GM18517 (cell line): Measurements from ENCODE around the gene ATF7.
"Not testable (repeated sequence)": the region's sequence is repeated elsewhere in the genome, so short reads cannot be mapped to it uniquely, and the experiment has no call there.

Experiments
- ATAC-seq: cut with Tn5 transposase; IDR thresholded peaks from one replicate; pipeline ENCODE4 v1.9.1; 2021; ENCODE audit warnings: mild to moderate bottlenecking, moderate library complexity; ENCODE audit not compliant: unreplicated experiment

Gene ATF7

DNA sequence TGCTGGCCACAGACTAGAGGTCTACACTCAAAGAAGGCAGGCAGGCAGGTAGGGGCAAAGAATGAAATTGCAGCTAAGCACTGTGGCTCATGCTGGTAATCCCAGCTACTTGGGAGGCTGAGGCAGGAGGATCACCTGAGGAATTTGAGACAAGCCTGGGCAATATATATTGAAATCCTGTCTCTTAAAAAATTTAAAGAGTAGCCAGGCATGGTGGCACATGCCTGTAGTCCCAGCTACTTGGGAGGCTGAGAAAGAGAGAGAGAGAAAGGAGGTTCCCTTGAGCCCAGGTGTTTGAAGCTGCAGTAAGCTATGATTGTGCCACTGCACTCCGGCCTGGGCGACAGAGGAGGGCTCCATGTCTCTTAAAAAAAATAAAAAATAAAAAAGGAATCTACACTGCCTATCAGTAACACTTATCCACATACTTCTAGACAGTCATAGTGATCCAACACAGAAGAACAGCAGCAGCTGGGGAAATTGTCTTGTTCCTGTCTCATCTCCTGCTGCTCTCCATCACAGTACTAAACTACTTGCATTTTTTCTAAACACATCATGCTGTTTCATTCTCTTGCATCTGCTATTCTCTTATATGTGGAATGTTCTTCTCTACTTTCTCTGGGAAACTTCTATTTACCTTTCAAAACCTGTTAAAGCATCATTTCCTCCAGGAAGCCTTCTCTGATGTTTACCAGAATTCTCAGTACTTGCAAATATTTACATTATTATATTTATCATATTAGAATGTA lies 57.2 kb downstream of the ATF7 start:
- ATAC-seq: no peak

DNA sequence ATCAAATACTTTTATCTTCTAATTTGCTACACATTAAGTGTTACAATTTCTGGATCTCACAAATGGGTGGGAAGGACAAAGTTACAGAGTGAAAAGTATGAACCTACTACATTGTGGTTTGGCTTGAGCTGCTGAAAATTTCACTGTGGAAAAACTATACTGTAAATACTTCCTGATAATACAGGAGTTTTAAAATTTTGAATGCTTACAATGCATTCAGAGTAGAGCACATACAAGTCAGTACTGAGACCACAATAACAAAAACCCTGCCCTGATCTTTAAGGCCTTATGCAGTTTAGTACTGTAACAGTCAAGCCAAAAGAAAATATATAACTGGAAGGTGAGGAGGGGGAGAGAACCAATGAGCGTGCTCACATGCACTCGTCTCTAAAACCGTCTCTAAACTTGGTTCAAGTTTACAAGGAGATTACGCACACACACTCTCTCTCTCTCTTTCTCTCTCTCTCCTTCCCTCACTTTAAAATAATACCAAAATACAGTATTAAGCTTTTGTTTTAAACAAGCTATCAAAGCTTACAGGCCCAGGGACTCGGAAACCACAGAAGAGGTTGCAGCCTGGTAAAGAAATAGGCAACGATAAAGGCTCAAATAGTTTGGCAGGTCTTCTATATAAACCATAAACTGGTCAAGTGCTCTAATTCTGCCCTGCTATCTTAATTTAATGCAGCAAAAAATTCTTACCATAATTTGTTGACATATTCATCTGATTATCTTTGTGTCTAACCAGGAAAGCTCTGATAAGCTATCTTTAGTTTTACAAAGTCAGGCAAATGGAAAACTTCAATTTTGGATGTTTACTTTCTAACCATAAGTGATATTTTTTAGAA lies 58.0 kb downstream of the ATF7 start:
- no peak for ATAC-seq

DNA sequence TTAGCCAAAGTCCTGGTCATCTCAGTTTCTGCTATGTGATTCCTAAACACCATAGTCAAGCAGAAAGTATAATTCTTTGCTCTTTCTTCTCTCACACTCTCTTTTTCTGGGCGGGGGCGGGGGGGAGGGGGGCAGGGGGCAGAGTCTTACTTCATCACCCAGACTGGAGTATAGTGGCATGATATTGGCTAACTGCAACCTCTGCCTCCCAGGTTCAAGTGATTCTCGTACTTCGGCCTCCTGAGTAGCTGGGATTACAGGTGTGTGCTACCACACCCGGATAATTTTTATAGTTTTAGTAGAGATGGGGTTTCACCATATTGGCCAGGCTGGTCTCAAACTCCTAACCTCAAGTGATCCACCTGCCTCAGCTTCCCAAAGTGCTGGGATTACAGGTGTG lies 60.8 kb downstream of the ATF7 start:
- not testable (repeated sequence) for ATAC-seq

DNA sequence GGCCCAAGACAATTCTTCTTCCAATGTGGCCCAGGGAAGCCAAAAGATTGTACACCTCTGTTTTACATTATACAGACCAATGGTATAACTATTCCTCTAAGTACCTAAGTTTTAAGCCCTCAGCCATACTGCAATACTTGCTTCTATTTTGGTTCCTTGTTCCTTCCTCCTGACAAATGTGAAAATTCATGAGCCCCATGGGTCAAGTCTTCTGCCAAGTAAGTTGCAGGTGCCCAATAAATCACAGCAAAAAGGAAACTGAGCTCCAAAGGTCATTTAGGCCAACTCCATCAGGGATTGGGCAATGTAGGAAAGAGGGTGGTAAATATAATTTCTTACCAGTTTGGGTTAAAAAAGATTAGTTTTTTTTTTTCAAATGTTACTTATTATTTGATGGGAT lies 61.2 kb downstream of the ATF7 start:
- no peak for ATAC-seq

DNA sequence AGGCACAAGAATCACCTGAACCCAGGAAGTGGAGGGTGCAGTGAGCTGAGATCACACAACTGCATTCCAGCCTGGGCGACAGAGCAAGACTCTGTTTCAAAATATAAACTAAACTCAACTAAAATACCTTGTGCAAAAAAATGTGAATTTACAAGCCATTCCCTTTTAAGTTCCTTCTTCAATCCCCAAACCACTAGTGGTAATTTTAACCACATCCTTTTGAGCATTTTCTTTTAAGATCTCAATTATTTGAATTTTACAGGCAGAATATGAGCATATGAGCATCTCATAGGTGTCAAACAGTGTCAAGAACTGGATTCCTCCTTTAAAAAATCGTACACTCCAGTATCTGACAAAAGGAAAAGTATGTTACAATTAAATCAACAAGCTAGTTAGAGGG lies 61.9 kb downstream of the ATF7 start:
- no peak for ATAC-seq

DNA sequence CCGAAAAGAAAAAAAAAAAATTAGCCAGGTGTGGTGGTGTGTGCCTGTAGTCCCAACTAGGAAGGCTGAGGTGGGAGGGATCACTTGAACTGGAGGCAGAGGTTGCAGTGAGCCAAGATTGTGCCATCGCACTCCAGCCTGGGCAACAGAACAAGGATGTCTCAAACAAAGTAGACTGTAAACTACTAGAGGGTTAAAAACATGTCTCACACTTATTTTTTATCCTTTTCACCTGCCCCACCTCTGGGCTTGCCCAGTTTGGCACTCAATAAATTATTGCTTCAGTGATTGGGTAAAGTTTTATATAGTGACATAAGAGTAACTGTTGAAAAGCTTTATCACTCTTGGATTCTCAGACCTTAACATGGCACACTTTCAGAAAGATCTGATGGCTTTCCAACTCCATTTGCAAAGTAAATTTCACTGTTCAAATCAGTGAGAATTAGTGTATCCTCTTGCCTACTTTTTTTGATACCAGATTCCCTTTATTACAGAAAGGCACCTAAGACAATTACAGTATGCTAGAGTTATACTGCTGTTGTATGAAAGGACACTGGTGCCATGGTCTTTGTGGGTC lies 62.6 kb downstream of the ATF7 start:
- no peak for ATAC-seq

DNA sequence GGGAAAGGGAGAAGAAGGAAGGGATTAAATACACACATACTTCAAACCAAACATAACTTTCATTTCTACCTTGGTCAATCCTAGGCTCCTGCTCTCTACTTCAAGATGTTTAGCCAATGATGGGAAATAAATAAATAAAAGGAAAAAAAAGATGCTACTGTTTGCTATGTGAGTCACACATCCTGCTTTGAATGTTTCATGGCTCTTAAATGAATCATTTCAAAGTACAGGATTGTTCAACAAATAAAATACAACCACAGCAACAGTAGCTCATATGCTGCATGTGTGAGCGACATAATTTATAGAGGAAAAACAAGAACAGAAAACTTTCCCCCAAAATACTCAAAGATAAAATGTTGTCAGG lies 64.6 kb downstream of the ATF7 start:
- no peak for ATAC-seq

DNA sequence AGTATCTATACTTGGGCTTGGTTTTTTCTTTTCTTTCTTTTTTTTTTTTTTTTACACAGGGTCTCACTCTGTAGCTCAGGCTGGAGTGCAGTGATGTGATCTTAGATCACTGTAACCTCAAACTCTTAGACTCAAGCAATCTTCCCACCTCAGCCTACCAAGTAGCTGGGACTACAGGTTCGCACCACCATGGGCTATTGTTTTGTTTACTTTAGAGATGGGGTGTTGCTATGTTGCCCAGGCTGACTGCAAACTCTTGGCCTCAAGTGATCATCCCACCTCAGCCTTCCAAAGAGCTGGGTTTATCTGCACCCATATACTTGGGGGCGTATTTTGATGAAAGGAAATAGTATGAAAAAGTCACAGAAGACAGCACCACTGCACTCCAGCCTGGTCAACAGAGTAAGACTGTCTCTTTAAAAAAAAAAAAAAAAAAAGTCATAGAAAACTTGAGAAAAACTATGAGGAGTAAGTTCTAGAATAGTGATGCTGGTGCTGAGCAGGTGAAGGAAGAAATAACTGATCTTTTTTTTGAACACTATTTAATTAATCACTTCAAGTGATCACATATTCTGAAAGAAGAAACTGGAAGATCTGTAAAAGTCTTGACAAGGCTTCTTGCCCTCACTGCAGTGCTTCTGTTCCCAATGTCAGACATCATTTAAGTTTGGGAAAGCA lies 65.1 kb downstream of the ATF7 start:
- ATAC-seq: no peak

DNA sequence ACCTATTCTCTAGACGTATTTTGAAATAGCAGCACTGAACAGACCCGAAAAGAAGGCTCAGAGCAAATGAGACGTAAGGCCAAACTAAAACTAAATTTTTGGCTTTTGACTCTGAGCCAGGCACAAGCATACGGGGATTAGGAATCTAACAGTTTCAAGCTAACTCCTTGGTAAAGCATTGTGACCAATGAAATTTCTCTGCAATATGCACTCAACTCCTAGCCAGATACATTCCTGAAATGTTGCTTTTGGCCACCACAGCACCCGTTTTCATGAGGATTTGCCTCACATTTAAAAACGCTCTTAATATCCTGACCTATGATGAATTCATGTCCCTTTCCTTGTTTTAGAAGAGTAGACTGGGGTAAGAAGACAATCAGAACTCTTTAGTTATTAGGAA lies 65.8 kb downstream of the ATF7 start:
- ATAC-seq: no peak

DNA sequence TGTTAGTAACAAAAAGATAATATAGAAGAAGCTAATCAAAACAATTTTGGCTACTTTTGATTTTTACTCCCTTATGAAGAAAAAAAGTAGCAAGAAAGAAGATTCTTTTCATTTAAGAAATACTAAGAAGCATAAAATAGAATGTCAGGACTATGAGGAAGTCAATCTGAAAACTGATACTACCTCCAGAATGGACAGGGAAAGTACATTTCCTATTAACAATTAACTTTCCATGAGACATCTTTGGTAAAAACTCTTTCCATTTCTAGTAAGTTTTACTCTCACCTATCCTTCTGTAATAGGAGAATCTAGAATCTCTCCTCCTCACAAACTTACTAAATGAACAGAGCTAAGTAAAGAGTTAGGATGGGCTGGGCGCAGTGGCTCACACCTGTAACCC lies 67.6 kb downstream of the ATF7 start:
- no peak for ATAC-seq

DNA sequence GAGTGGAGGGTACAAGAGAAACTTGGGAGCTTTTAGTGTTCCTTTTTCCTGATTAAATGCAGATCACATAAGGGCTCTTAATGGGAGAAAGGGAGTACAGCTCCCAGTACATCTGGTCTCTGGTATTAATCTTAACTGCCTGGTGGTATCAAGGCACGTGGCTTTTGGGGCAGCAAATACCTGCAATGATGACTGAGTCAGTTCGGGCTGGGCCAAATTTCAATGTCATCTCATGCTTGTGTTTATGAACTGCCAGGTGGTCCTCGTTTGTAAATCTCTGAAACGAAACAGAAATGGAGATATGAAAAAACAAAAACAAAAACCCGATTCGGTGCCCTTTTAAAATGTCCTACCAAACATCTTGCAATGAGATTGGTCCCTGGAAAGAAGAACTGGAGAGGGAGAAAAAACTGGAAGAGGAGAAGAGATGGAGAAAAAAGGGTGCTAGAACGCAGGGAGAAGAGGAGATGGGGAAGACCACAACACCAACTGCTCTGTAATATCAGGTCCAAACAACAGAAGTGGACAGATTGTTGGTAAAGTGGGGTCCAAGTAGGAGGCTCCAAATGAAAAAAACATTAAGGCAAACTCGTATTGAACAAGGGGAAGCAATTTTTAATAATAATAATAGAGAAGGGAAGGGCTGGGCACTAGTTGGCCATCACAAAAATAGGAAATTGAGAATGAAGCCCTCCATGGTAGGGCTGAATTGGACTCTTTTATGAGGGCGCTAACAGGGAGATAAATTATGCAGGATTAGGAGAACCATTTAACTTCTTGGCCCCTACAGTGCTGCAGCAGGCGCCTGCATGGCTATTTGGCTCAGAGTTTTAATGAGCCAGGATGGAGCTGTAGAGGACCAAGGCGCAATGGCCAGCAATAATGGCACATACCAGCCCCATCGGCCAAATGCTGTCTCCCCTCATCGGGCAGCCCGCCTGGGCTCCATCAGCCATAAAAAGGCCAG lies 73.5 kb downstream of the ATF7 start:
- ATAC-seq: no peak

DNA sequence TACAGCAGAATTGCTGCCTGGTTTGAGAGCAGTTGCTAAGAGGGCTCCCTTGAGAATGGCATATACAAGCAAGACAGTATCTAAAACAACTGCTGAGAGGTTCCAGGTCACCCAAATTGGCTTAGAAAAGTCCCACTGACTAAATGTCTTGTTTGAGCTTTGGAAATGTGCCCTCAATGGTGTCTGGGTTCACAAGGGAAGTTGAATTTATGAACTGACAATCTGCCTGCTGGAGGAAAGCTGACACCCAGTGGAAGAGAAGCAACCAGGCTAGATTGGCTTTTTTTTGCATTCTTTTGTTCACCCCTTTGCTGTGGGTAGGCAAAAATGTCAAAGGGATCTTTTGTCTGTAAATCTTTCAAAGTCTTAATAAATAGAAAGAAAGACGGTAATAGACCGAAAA lies 74.3 kb downstream of the ATF7 start:
- no peak for ATAC-seq

DNA sequence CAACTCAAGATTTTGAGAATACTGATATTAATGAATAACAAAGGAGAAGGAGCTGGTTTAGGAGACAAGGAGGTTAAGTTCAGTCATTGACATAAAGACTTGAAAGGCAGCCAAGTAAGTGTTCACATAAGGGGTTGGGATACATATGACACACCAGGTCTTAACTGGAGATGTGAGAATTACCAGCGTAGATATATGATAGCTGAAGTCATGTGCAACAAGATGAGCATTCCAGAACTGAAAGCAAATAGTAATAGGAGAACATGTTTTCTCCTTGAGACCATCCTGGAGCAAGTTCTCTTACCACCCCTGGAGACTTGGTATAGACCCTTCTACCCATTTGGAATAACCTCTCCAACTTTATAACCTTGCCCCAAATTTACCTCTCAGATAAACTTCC lies 75.6 kb downstream of the ATF7 start:
- ATAC-seq: no peak

DNA sequence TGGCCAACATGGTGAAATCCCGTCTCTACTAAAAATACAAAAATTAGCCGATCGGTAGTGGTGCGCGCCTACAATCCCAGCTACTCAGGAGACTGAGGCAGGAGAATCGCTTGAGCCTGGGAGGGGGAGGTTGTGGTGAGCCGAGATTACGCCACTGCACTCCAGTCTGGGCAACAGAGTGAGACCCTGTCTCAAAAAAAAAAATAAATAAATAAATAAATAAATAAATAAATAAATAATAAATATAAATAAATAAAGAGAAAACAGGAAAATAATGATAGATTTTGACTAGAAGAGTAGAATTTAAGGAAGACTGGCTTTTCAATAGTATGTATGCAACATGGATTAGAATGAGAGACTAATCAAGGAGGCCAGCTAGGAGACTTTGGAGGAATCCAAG lies 76.1 kb downstream of the ATF7 start:
- ATAC-seq: not testable (repeated sequence)

DNA sequence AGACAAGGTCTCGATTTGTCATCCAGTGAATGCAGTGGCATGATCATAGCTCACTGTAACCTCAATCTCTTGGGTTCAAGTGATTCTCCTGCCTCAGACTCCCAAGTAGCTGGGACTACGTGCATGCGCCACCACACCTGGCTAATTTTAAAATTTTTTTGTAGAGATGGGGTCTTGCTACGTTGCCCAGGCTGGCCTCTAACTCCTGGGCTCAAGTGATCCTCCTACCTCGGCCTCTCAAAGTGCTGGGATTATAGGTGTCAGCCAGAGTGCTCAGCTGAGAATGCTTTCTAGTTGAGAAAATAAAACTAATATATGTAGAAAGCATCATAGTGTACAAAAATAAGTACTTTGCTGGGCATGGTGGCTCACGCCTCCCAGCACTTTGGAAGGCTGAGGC lies 77.8 kb downstream of the ATF7 start:
- not testable (repeated sequence) for ATAC-seq

DNA sequence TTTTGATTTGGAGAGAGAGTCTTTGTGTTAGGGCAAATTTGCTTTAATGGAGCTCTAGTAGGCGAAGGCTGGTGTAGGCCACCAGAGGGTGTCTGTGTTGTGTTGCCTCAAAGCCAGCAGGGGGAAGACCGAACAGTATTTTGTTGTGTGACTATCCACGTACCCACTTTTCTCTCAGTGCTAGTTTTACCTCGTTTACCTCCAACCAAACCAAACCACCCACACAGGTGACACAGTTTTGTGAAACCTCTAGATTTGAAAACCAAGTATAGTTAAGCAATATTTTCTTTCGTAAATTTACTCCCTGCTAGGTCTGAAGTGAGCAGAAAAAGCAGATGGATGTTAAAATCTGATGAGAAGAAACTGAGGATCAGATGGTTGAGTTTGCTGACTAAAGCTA lies 82.6 kb downstream of the ATF7 start:
- ATAC-seq: peak; percentile 73

DNA sequence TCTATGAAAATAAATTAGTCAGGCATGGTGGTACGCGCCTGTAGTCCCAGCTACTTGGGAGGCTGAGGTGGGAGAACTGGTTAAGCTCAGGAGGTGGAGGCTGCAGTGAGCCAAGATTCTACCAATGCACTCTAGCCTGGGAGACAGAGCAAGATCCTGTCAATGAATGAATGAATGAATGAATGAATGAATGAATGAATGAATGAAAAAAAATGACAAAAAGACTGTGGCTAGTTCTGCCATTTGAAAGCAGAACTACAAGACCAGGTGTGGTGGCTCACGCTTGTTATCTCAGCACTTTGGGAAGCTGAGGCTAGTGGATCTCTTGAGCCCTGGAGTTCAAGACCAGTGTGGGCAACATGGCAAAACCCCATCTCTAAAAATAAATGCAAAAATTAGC lies 86.7 kb downstream of the ATF7 start:
- ATAC-seq: no peak

DNA sequence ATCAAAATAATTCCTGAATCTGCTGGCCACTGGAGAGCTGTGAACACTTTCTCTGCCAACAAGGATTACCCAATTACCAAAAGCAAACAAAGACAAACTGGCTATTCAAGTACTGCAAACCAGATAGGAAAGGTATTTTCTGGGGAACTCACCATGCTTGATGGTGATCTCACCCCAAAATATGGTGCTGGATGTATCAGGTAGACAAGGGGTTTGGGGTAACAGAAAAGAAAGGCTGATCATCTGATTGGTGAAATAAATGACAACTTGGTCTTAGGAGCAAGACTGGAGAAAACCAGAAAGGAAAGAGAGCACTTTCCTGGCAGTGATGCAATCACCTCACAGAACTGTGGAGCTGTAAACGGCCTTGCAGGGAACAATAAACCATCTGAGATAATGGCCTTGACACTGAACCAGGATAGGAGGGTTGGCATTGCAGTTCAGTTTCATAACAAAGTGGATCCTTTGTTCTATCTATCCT lies 87.9 kb downstream of the ATF7 start:
- no peak for ATAC-seq

DNA sequence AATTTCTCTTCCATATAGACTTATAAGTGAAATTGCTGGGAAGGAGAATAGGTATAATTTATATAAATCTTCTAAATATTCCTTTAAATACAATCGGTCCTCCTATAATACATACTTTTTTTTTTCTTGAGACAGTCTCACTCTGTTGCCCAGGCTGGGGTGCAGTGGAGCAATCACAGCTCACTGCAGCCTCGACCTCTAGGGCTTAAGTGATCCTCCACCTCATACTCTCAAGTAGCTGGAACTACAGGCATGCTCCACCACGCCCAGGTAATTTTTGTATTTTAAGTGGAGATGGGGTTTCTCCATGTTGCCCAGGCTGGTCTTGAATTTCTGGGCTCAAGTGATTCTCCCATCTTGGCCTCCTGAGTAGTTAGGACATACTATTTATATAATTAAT lies 89.2 kb downstream of the ATF7 start:
- no peak for ATAC-seq

DNA sequence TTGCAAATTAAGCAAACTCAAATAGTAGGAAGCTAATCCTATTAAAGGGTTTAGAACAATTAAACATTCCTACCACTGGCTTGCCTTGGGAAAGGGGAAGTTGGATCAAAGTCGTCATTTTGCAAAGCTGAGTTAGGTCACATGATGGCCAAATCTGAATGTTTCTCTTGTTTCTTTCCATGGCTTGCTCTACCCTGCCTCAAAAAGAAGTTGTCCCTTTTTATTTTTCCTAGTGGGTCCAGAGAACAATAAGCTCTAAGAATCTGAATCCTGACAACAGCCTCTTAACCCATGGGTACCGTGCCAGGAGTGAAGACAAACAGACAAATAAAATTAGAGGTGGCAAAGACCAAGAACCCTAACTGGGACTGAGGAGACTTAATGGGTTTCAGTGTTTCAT lies 92.7 kb downstream of the ATF7 start:
- ATAC-seq: no peak
